Gastroesophageal sphincter (tissue), 4 donors: Measurements from ENCODE around the gene PEAK1. TPM values are rescaled to one million over a fixed set of nuclear protein-coding genes. Genes with fewer than 3 reads are reported as not detected.

Experiments
- ATAC-seq: fragments of 150-250 bp; one replicate; pipeline ENCODE4 v1.9.1; 2016; ENCODE audit warnings: mild to moderate bottlenecking, moderate library complexity
- H3K27ac ChIP-seq, 4 donors: fragments of 200-600 bp; sonication (generic) in 3 of 4; 1 replicate in 3 of 4; 2 replicates in 1 of 4; pipeline ENCODE4 v1.5.1; 2016 to 2019
- H3K27me3 ChIP-seq: fragments of 200-600 bp; sonication (generic); one replicate; pipeline ENCODE4 v1.5.1; 2019
- H3K36me3 ChIP-seq, 2 donors: fragments of 200-600 bp; sonication (generic); one replicate each; pipeline ENCODE4 v1.5.1; 2019; ENCODE audit warnings: control low read depth in 1 of 2
- H3K4me1 ChIP-seq, 3 donors: fragments of 200-600 bp; sonication (generic); 1 replicate in 2 of 3; 2 replicates in 1 of 3; pipeline ENCODE4 v1.5.1; 2016 to 2019; ENCODE audit warnings: control low read depth in 2 of 3
- H3K4me3 ChIP-seq, 2 donors: fragments of 200-600 bp; sonication (generic); one replicate each; pipeline ENCODE4 v1.5.1; 2019; ENCODE audit warnings: mild to moderate bottlenecking in 1 of 2, moderate library complexity in 1 of 2
- H3K9me3 ChIP-seq, 3 donors: fragments of 200-600 bp; sonication (generic); one replicate each; pipeline ENCODE4 v1.5.1; 2017 to 2019; ENCODE audit warnings: control low read depth in 2 of 3
- EP300 ChIP-seq: sonication (generic); formaldehyde crosslinking; IDR thresholded peaks from one replicate; pipeline ENCODE4 v1.6.1; 2017; ENCODE audit warnings: antibody characterized with exemption, mild to moderate bottlenecking
- POLR2A ChIP-seq, 2 donors: fragments of 450-650 bp; IDR thresholded peaks; one replicate each; pipeline ENCODE4 v1.6.1; 2017; ENCODE audit warnings: antibody characterized with exemption in 2 of 2, mild to moderate bottlenecking in 2 of 2, moderate library complexity in 1 of 2
- POLR2AphosphoS5 ChIP-seq: sonication (generic); formaldehyde crosslinking; IDR thresholded peaks from one replicate; pipeline ENCODE4 v1.6.1; 2017; ENCODE audit warnings: antibody characterized with exemption
- WGBS, 2 donors: methylation state at CpG; one replicate each; pipeline ENCODE4 v1.1.5; 2018; ENCODE audit warnings: low coverage in 1 of 2; 5-methylcytosine and 5-hydroxymethylcytosine counted together
- total RNA-seq, 4 donors: library from RNA; depleted of rRNA; stranded (reverse); fragments of >200 nt; gene quantifications; one replicate each; pipeline ENCODE4 v1.1.0, GENCODE V29; 2016
- TF ChIP-seq, protein P1 (sequence below), 4 experiments: fragments of 200-600 bp in 2 of 4; fragments of 450-650 bp in 2 of 4; sonication (generic) in 1 of 4; IDR thresholded peaks; one replicate each; pipeline ENCODE4 v1.5.1; 2017 to 2019; ENCODE audit warnings: antibody characterized with exemption in 4 of 4, mild to moderate bottlenecking in 2 of 4, moderate library complexity in 2 of 4

The PEAK1 gene
- total RNA-seq, 4 donors from 2014 or later, result 59.5 to 170 (median 91.6) TPM

DNA sequence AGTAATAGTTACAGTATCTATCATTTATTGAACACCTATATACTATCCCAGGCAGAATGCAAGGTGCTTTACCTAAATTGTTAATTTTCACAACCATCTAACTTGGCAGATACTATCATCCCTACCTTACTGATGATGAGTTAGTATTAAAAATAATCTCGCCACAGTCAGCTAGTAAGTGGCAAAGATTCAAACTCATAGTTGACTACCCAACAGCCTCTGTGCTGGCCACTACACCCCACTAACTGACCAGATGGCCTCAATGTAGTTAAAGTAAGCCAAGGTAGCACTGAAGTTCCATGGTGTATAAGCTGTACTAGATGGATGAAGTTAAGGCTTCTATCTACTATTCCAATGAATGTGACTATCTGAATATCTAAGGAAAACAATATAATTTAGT, 44.8 kb downstream of the PEAK1 start:
- TF ChIP-seq POLR2A (IDR thresholded peaks at IDR 0.05) (no peak), POLR2AphosphoS5 (no peak), EP300 (no peak)
- TF ChIP-seq, protein P1, sequence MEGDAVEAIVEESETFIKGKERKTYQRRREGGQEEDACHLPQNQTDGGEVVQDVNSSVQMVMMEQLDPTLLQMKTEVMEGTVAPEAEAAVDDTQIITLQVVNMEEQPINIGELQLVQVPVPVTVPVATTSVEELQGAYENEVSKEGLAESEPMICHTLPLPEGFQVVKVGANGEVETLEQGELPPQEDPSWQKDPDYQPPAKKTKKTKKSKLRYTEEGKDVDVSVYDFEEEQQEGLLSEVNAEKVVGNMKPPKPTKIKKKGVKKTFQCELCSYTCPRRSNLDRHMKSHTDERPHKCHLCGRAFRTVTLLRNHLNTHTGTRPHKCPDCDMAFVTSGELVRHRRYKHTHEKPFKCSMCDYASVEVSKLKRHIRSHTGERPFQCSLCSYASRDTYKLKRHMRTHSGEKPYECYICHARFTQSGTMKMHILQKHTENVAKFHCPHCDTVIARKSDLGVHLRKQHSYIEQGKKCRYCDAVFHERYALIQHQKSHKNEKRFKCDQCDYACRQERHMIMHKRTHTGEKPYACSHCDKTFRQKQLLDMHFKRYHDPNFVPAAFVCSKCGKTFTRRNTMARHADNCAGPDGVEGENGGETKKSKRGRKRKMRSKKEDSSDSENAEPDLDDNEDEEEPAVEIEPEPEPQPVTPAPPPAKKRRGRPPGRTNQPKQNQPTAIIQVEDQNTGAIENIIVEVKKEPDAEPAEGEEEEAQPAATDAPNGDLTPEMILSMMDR (IDR thresholded peaks at IDR 0.05), result no peak
- ATAC-seq, result no peak
- 77 to 81% methylated on average over 1 of the region's 1 CpG for WGBS, 2 donors
- no peaks in the 10 kb centered on the region for H3K36me3 ChIP-seq
- H3K4me3 ChIP-seq, result no peak overlapping the region
- no peaks in the 10 kb centered on the region for H3K27me3 ChIP-seq
- H3K27ac ChIP-seq, result no peak overlapping the region
- H3K4me1 ChIP-seq, result no peaks in the 10 kb centered on the region
- H3K9me3 ChIP-seq, result no peaks in the 10 kb centered on the region

DNA sequence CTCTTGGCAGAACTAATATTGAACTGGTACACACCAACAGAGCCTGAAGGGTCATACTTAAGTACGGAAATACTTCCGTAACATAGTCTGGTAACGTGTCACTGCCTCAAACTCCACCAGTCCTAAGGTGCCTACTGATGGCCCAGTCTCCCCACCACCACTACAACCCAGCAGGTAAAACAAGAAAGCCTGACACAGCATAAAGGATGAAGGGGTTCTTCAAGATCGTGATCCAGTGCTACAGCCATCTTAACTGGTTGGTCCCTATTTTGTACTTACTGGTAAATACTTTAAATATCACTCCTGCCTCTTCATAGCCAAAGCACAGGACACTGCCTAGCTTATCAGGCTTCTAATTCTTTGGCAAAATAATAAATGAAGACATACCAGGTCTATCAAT, 46.5 kb downstream of the PEAK1 start:
- Histone ChIP-seq H3K36me3 (no peaks in the 10 kb centered on the region), H3K27ac (no peak overlapping the region), H3K27me3 (no peaks in the 10 kb centered on the region), H3K4me1 (no peaks in the 10 kb centered on the region), H3K4me3 (no peak overlapping the region), H3K9me3 (no peaks in the 10 kb centered on the region)
- ATAC-seq, result no peak
- 83 to 97% methylated on average over 2 to 3 of the region's 4 CpGs for WGBS, 2 donors
- TF ChIP-seq, protein P1 (IDR thresholded peaks at IDR 0.05), result no peak
- TF ChIP-seq POLR2A (IDR thresholded peaks at IDR 0.05), result no peak
- TF ChIP-seq EP300, result no peak
- no peak for TF ChIP-seq POLR2AphosphoS5

DNA sequence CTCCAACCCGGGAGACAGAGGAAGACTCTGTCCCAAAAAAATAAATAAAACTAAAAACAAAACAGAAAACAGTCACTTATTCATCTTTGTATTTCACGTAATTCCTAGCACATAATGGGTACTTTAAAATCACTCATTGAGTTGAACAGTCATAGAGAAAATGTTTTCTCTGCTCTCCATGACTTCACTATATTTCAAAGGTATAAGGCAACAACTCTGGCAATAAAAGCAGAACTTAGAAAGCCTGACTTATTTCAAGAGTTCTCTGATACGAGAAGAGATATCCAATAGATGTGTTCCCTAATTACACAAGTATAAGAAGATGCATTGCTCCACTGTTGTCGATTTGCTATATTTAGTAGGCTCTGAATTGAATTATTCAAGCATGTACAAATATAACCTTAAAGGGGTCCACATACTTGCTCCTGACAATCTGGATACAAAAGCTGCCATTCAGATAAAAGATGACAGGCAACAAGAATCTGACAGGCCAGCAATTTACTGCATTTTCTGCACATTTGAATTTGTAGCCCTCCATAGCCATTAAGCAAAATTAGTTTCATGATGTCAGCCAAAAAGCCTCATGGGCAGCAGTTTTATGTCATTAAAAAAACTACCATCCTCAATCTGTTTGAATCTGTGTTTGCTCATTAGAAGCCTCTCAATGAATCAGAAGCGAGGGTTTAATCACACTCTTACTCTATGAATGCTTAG, 47.9 kb downstream of the PEAK1 start:
- ATAC-seq, result no peak
- H3K4me1 ChIP-seq, result no peaks in the 10 kb centered on the region
- no peaks in the 10 kb centered on the region for H3K36me3 ChIP-seq
- no peaks in the 10 kb centered on the region for H3K27me3 ChIP-seq
- H3K9me3 ChIP-seq, result no peaks in the 10 kb centered on the region
- 65 to 91% methylated on average over 4 to 5 of the region's 5 CpGs for WGBS, 2 donors
- H3K4me3 ChIP-seq, result no peak overlapping the region
- TF ChIP-seq, protein P1 (IDR thresholded peaks at IDR 0.05), result no peak
- TF ChIP-seq EP300, result no peak
- TF ChIP-seq POLR2A (IDR thresholded peaks at IDR 0.05), result no peak
- TF ChIP-seq POLR2AphosphoS5, result no peak
- H3K27ac ChIP-seq, result no peak overlapping the region

DNA sequence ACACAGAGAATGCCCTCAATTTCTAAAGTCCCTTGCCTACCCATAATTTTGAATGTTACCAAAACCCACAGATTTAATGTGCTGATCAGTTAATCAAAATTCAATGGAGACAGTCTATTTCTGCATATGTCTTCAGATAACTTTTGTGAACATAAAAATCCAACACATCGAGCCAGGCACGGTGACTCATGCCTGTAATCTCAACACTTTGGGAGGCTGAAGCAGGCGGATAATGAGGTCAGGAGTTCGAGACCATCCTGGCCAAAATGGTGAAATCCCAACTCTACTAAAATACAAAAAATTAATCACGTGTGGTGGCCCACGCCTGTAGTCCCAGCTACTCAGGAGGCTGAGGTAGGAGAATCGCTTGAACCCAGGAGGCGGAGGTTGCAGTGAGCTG, 49.3 kb downstream of the PEAK1 start:
- Histone ChIP-seq H3K27me3 (no peaks in the 10 kb centered on the region), H3K9me3 (no peaks in the 10 kb centered on the region), H3K4me1 (no peaks in the 10 kb centered on the region), H3K36me3 (no peaks in the 10 kb centered on the region), H3K4me3 (no peak overlapping the region), H3K27ac (no peak overlapping the region)
- ATAC-seq, result no peak
- WGBS, 2 donors, result 74 to 92% methylated on average over 5 to 6 of the region's 8 CpGs
- TF ChIP-seq, protein P1 (IDR thresholded peaks at IDR 0.05), result no peak

DNA sequence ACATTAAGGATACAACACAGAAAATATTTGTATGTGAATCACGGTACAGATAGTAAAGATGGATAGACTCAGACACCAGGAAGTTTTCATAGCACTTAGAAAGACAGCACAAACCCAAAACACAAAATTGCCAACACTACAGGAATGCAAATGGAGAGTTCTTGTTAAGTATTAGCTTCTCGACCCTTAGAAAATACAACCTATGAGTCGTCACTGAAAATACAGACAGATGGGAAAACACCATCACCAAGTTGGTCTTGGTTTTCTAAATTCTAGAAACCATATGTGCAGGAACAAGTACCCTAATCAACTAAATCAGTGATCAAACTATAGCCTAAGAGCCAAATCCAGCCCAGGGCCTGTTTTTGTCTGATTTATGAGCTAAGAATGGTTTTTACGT, 50.7 kb downstream of the PEAK1 start:
- Histone ChIP-seq H3K4me1 (no peaks in the 10 kb centered on the region), H3K27ac (no peak overlapping the region), H3K9me3 (no peaks in the 10 kb centered on the region), H3K4me3 (no peak overlapping the region), H3K36me3 (no peaks in the 10 kb centered on the region), H3K27me3 (no peaks in the 10 kb centered on the region)
- no peak for ATAC-seq
- 73 to 81% methylated on average over 4 of the region's 4 CpGs for WGBS, 2 donors
- TF ChIP-seq EP300 (no peak), POLR2A (IDR thresholded peaks at IDR 0.05) (no peak), POLR2AphosphoS5 (no peak)
- TF ChIP-seq, protein P1 (IDR thresholded peaks at IDR 0.05), result no peak
